ENCODE data around the gene RAPGEF4.

RAPGEF4 gene

GRCh38 chr2:172912266-172912665 is 176.6 kb downstream of the RAPGEF4 start:
- TF ChIP-seq, protein P1, sequence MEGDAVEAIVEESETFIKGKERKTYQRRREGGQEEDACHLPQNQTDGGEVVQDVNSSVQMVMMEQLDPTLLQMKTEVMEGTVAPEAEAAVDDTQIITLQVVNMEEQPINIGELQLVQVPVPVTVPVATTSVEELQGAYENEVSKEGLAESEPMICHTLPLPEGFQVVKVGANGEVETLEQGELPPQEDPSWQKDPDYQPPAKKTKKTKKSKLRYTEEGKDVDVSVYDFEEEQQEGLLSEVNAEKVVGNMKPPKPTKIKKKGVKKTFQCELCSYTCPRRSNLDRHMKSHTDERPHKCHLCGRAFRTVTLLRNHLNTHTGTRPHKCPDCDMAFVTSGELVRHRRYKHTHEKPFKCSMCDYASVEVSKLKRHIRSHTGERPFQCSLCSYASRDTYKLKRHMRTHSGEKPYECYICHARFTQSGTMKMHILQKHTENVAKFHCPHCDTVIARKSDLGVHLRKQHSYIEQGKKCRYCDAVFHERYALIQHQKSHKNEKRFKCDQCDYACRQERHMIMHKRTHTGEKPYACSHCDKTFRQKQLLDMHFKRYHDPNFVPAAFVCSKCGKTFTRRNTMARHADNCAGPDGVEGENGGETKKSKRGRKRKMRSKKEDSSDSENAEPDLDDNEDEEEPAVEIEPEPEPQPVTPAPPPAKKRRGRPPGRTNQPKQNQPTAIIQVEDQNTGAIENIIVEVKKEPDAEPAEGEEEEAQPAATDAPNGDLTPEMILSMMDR (conservative IDR thresholded peaks at IDR 0.05; ENCODE audit: low read length): no peak
- DNase-seq (ENCODE audit: low read depth): no peak
- no peak overlapping the region for H3K4me3 ChIP-seq (ENCODE audit: low read length)

- TF ChIP-seq, protein P1 (conservative IDR thresholded peaks at IDR 0.05; ENCODE audit: low read length): no peak
- no peak overlapping the region for H3K4me3 ChIP-seq (ENCODE audit: low read length)
- DNase-seq (ENCODE audit: low read depth): no peak
Measured at GRCh38 chr2:172914341-172915008, 178.8 kb downstream of the RAPGEF4 start.

DNA sequence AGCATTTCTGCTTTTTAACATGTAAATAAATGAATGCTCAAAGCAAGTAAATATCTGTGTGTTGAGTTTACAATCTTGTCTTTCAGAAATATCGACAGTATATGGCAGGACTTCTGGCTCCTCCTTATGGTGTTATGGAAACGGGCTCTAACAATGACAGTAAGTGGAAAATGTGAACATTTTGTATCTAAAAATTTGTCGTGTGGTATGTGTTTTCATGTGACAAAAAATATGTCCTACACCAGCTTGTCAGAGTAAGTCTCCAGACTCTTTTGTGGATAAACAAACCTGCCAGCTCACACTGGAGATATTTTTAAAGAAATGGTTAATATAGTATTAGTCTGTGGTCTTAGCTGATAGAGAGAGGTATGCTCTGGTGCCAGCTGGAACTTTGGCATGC is 182.1 kb downstream of the RAPGEF4 start:
- no peak overlapping the region for H3K4me3 ChIP-seq (ENCODE audit: low read length)
- TF ChIP-seq, protein P1 (conservative IDR thresholded peaks at IDR 0.05; ENCODE audit: low read length): no peak
- no peak for DNase-seq (ENCODE audit: low read depth)

GRCh38 chr2:172919732-172920131 is 184.1 kb downstream of the RAPGEF4 start:
- no peak overlapping the region for H3K4me3 ChIP-seq (ENCODE audit: low read length)
- no peak for DNase-seq (ENCODE audit: low read depth)
- TF ChIP-seq, protein P1 (conservative IDR thresholded peaks at IDR 0.05; ENCODE audit: low read length): no peak

GRCh38 chr2:172921532-172922236 is 186.0 kb downstream of the RAPGEF4 start:
- H3K4me3 ChIP-seq (ENCODE audit: low read length): no peak overlapping the region
- TF ChIP-seq, protein P1 (conservative IDR thresholded peaks at IDR 0.05; ENCODE audit: low read length): no peak
- DNase-seq (ENCODE audit: low read depth): peak; percentile 8

- DNase-seq (ENCODE audit: low read depth): no peak
- TF ChIP-seq, protein P1 (conservative IDR thresholded peaks at IDR 0.05; ENCODE audit: low read length): no peak
- H3K4me3 ChIP-seq (ENCODE audit: low read length): no peak overlapping the region
Measured at GRCh38 chr2:172922306-172922705, 186.7 kb downstream of the RAPGEF4 start.

GRCh38 chr2:172922815-172923214 is 187.2 kb downstream of the RAPGEF4 start:
- H3K4me3 ChIP-seq (ENCODE audit: low read length): no peak overlapping the region
- TF ChIP-seq, protein P1 (conservative IDR thresholded peaks at IDR 0.05; ENCODE audit: low read length): no peak
- no peak for DNase-seq (ENCODE audit: low read depth)
